Cerebellar nuclear complex (tissue), 1 donor: Measurements from ENCODE around the gene TMEM175.
A peak's percentile ranks its signal among the peaks of the same experiment; 100 is the strongest.

Experiments used
- DNase-seq, 2 experiments: peaks; one replicate each; lab custom pipeline; 2025; lab: John Stamatoyannopoulos, UW

The TMEM175 gene

GRCh38 chr4:989722-990471 is 57.6 kb downstream of the TMEM175 start:
- DNase-seq = no peak

GRCh38 chr4:990746-991367 is 58.6 kb downstream of the TMEM175 start:
- DNase-seq = no peak

GRCh38 chr4:991451-992296 is 59.4 kb downstream of the TMEM175 start:
- DNase-seq = no peak

- DNase-seq = no peak
Measured at GRCh38 chr4:992297-993110, 60.2 kb downstream of the TMEM175 start.

GRCh38 chr4:993111-994029 is 61.1 kb downstream of the TMEM175 start, which contains the start of gene SLC26A1:
TSS of gene SLC26A1 (minus strand) at chr4:993404. CDS start at chr4:991703, 1,701 bp downstream.
- no peak for DNase-seq

GRCh38 chr4:995311-996026 is 63.2 kb downstream of the TMEM175 start:
- DNase-seq = no peak

- DNase-seq = no peak
Measured at GRCh38 chr4:996030-996996, 64.1 kb downstream of the TMEM175 start.

- DNase-seq = no peak
Measured at GRCh38 chr4:996997-997374, 64.7 kb downstream of the TMEM175 start.

GRCh38 chr4:997375-998071 is 65.3 kb downstream of the TMEM175 start:
- DNase-seq = no peak

- DNase-seq = no peak
Measured at GRCh38 chr4:998096-998691, 65.9 kb downstream of the TMEM175 start.

- DNase-seq = peak in 1 of 2 experiments; percentile 19
Measured at GRCh38 chr4:999240-999863, 67.1 kb downstream of the TMEM175 start.

GRCh38 chr4:999882-1000425 is 67.7 kb downstream of the TMEM175 start:
- DNase-seq = no peak

GRCh38 chr4:1000686-1001260 is 68.5 kb downstream of the TMEM175 start:
- DNase-seq = no peak

- DNase-seq = no peak
Measured at GRCh38 chr4:1001561-1002130, 69.4 kb downstream of the TMEM175 start.

GRCh38 chr4:1002131-1002630 is 69.9 kb downstream of the TMEM175 start:
- no peak for DNase-seq

GRCh38 chr4:1002631-1003251 is 70.5 kb downstream of the TMEM175 start:
- DNase-seq = no peak
